Measurements from ENCODE around the gene BEND2.

DNA sequence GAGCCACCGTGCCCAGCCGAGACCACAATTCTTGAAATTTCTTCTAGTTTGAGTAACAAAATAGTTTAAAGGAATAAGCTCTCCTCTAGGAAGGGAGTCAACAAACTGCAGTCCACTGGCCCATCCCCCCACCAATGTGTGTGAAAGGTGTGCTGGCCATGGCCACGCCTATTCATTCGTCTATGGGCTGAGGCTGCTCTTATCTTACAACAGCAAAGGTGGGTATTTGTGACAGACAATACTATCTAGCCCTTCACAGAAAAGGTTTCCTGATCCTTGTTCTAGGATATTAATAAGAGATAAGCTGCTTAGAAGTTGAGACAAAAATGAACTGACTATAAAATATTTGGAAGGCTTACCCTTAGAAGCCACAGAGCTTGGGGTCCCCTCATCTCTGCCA is 41.2 kb downstream of the BEND2 start:
- TF ChIP-seq POLR2AphosphoS5 (IDR thresholded peaks at IDR 0.05; ENCODE audit: low read depth, low read length) (no peak), POLR2A (IDR thresholded peaks at IDR 0.05; ENCODE audit: low read depth, low read length) (no peak)

Measured in GM12892 (cell line).